Liver (tissue), 9 donors: Measurements from ENCODE around the gene SGIP1. TPM values are rescaled to one million over a fixed set of nuclear protein-coding genes. Genes with fewer than 3 reads are reported as not detected.

Source experiments
- DNase-seq: peaks from one replicate; pipeline ENCODE4 v3.0.0-alpha.2; 2017; ENCODE audit warnings: low spot score
- H3K27ac ChIP-seq, 2 donors: one replicate each; pipeline ENCODE4 v1.7.0; 2013; ENCODE audit warnings: inconsistent platforms in 2 of 2, low read length in 2 of 2, control low read depth in 1 of 2, low read depth in 1 of 2, mild to moderate bottlenecking in 1 of 2
- H3K27me3 ChIP-seq, 4 donors: one replicate each; pipeline versions ENCODE4 v1.6.1 to v1.7.0; 2013; ENCODE audit warnings: low read length in 3 of 4, inconsistent platforms in 1 of 4, mild to moderate bottlenecking in 1 of 4, moderate library complexity in 1 of 4; ENCODE audit not compliant: control insufficient read depth in 4 of 4, insufficient read depth in 4 of 4
- H3K36me3 ChIP-seq, 4 donors: one replicate each; pipeline versions ENCODE4 v1.6.1 to v1.7.0; 2013; ENCODE audit warnings: low read length in 3 of 4, mild to moderate bottlenecking in 3 of 4, low read depth in 1 of 4, moderate library complexity in 1 of 4; ENCODE audit not compliant: control insufficient read depth in 4 of 4, insufficient read depth in 3 of 4
- H3K4me1 ChIP-seq, 4 donors: one replicate each; pipeline versions ENCODE4 v1.6.1 to v1.7.0; 2013; ENCODE audit warnings: low read length in 3 of 4, mild to moderate bottlenecking in 3 of 4, moderate library complexity in 1 of 4; ENCODE audit not compliant: control insufficient read depth in 4 of 4, insufficient read depth in 4 of 4
- H3K4me3 ChIP-seq, 3 donors: one replicate each; pipeline versions ENCODE4 v1.6.1 to v1.7.0; 2013; ENCODE audit warnings: low read length in 3 of 3, control low read depth in 1 of 3, low read depth in 1 of 3, mild to moderate bottlenecking in 1 of 3
- H3K9ac ChIP-seq, 2 donors: one replicate each; pipeline ENCODE4 v1.7.0; 2013; ENCODE audit warnings: low read length in 2 of 2, mild to moderate bottlenecking in 2 of 2, moderate library complexity in 2 of 2, control low read depth in 1 of 2, low read depth in 1 of 2
- H3K9me3 ChIP-seq, 4 donors: one replicate each; pipeline versions ENCODE4 v1.6.1 to v1.7.0; 2013; ENCODE audit warnings: low read length in 3 of 4; ENCODE audit not compliant: control insufficient read depth in 4 of 4
- ATF3 ChIP-seq: IDR thresholded peaks from 2 replicates; pipeline ENCODE4 v1.6.1; 2016; ENCODE audit warnings: antibody characterized with exemption
- EGR1 ChIP-seq, 2 donors: IDR thresholded peaks; 2 replicates each; pipeline ENCODE4 v1.6.1; 2016 to 2018; ENCODE audit warnings: antibody characterized with exemption in 2 of 2, low read depth in 2 of 2
- FOXA1 ChIP-seq: IDR thresholded peaks from 2 replicates; pipeline ENCODE4 v1.6.1; 2016; ENCODE audit warnings: antibody characterized with exemption
- FOXA2 ChIP-seq: IDR thresholded peaks from 2 replicates; pipeline ENCODE4 v1.6.1; 2016; ENCODE audit warnings: antibody characterized with exemption
- GABPA ChIP-seq, 2 donors: IDR thresholded peaks in 1 of 2; conservative IDR thresholded peaks in 1 of 2; 2 replicates each; pipeline ENCODE4 v1.6.1; 2016; ENCODE audit warnings: antibody characterized with exemption in 2 of 2, mild to moderate bottlenecking in 1 of 2, moderate library complexity in 1 of 2
- HNF4A ChIP-seq, 2 donors: conservative IDR thresholded peaks; 2 replicates each; pipeline ENCODE4 v1.6.1; 2016; ENCODE audit warnings: antibody characterized with exemption in 2 of 2, mild to moderate bottlenecking in 2 of 2
- HNF4G ChIP-seq: IDR thresholded peaks from 2 replicates; pipeline ENCODE4 v1.6.1; 2016; ENCODE audit warnings: antibody characterized with exemption
- JUND ChIP-seq, 2 donors: IDR thresholded peaks; 2 replicates each; pipeline ENCODE4 v1.6.1; 2016; ENCODE audit warnings: antibody characterized with exemption in 2 of 2
- NR2F2 ChIP-seq: IDR thresholded peaks from 2 replicates; pipeline ENCODE4 v1.6.1; 2016; ENCODE audit warnings: antibody characterized with exemption
- RAD21 ChIP-seq, 2 donors: IDR thresholded peaks; 2 replicates each; pipeline ENCODE4 v1.6.1; 2016; ENCODE audit warnings: antibody characterized with exemption in 2 of 2, mild to moderate bottlenecking in 2 of 2
- REST ChIP-seq: IDR thresholded peaks from 2 replicates; pipeline ENCODE4 v1.6.1; 2016; ENCODE audit warnings: antibody characterized with exemption, mild to moderate bottlenecking
- RXRA ChIP-seq, 2 donors: IDR thresholded peaks; 2 replicates each; pipeline ENCODE4 v1.6.1; 2017 to 2018; ENCODE audit warnings: antibody characterized with exemption in 2 of 2, mild to moderate bottlenecking in 1 of 2
- SP1 ChIP-seq: IDR thresholded peaks from 2 replicates; pipeline ENCODE4 v1.6.1; 2018; ENCODE audit warnings: antibody characterized with exemption, mild to moderate bottlenecking
- TAF1 ChIP-seq: conservative IDR thresholded peaks from 2 replicates; pipeline ENCODE4 v1.6.1; 2016; ENCODE audit warnings: antibody characterized with exemption, mild to moderate bottlenecking
- YY1 ChIP-seq: IDR thresholded peaks from 2 replicates; pipeline ENCODE4 v1.6.1; 2016; ENCODE audit warnings: antibody characterized with exemption, mild to moderate bottlenecking
- polyA plus RNA-seq, 2 donors: library from polyadenylated mRNA; stranded (reverse) in 1 of 2; unstranded in 1 of 2; fragments of 200-250 nt in 1 of 2; fragments of >200 nt in 1 of 2; fragmentation: Nextera tagmentation in 1 of 2; extraction: Ambion mirVana in 1 of 2; gene quantifications; one replicate each; pipeline versions ENCODE4 v1.2.1 to v1.2.3, GENCODE V29; 2013 to 2015
- total RNA-seq, 2 donors: library from RNA; depleted of rRNA; stranded (reverse); fragments of >200 nt; gene quantifications; one replicate each; pipeline ENCODE4 v1.2.3, GENCODE V29; 2014
- TF ChIP-seq, protein P1 (sequence below): IDR thresholded peaks from 2 replicates; pipeline ENCODE4 v1.6.1; 2016; ENCODE audit warnings: antibody characterized with exemption
- TF ChIP-seq, protein P2 (sequence below): IDR thresholded peaks from 2 replicates; pipeline ENCODE4 v1.6.1; 2016; ENCODE audit warnings: antibody characterized with exemption
- TF ChIP-seq, protein P3 (sequence below): fragments of 150-350 bp; IDR thresholded peaks from 2 replicates; pipeline ENCODE4 v1.5.1; 2017; ENCODE audit warnings: improper control_type of control experiment, low read depth, low read length; ENCODE audit not compliant: missing input control
- donor health status: healthy.
- donor health status: healthy.
- donor health status: healthy.
- donor health status: healthy.
- donor health status: healthy.

The SGIP1 gene
- total and polyA plus RNA-seq, 4 donors: 0.09 to 2.5 (median 0.38) TPM

DNA sequence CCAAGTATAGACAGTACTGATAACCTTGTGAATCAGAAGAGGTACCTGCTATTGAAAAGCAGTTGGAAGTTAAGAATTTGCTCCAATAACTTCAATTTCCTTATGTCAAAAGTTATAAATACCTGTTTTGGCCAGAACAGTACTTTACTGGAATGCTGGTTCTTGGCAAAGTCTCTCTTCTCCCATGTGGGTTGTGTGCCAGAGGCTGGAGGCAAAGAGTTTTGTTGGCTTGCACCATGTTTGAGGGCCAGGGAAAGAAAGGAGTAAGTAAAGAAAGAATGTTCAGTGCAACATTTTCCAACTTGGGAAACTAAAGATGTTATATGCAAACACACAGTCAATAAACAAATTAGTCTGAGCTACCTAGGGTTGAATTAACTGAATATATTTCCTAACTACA is 151.3 kb downstream of the SGIP1 start:
- H3K27ac ChIP-seq: no peak overlapping the region
- H3K9me3 ChIP-seq: peaks cover 0 to 7% (median 1%) of the 10 kb centered on the region in 4 donors
- DNase-seq: no peak
- no peaks in the 10 kb centered on the region for H3K27me3 ChIP-seq
- no peak overlapping the region for H3K4me3 ChIP-seq
- TF ChIP-seq RAD21 (IDR thresholded peaks at IDR 0.05) (no peak), FOXA1 (no peak), EGR1 (IDR thresholded peaks at IDR 0.05; ENCODE audit: low read depth in 2 of 2) (no peak), FOXA2 (no peak), GABPA (IDR thresholded peaks at IDR 0.05 in 1 of 2, conservative IDR thresholded peaks at IDR 0.05 in 1 of 2) (no peak), JUND (IDR thresholded peaks at IDR 0.05) (no peak), RXRA (IDR thresholded peaks at IDR 0.05) (no peak), HNF4A (conservative IDR thresholded peaks at IDR 0.05) (no peak), YY1 (no peak), SP1 (no peak), NR2F2 (no peak), HNF4G (no peak), REST (no peak), TAF1 (no peak), ATF3 (no peak)
- TF ChIP-seq, protein P1, sequence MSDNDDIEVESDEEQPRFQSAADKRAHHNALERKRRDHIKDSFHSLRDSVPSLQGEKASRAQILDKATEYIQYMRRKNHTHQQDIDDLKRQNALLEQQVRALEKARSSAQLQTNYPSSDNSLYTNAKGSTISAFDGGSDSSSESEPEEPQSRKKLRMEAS: no peak
- TF ChIP-seq, protein P2, sequence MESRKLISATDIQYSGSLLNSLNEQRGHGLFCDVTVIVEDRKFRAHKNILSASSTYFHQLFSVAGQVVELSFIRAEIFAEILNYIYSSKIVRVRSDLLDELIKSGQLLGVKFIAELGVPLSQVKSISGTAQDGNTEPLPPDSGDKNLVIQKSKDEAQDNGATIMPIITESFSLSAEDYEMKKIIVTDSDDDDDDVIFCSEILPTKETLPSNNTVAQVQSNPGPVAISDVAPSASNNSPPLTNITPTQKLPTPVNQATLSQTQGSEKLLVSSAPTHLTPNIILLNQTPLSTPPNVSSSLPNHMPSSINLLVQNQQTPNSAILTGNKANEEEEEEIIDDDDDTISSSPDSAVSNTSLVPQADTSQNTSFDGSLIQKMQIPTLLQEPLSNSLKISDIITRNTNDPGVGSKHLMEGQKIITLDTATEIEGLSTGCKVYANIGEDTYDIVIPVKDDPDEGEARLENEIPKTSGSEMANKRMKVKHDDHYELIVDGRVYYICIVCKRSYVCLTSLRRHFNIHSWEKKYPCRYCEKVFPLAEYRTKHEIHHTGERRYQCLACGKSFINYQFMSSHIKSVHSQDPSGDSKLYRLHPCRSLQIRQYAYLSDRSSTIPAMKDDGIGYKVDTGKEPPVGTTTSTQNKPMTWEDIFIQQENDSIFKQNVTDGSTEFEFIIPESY: no peak
- TF ChIP-seq, protein P3, sequence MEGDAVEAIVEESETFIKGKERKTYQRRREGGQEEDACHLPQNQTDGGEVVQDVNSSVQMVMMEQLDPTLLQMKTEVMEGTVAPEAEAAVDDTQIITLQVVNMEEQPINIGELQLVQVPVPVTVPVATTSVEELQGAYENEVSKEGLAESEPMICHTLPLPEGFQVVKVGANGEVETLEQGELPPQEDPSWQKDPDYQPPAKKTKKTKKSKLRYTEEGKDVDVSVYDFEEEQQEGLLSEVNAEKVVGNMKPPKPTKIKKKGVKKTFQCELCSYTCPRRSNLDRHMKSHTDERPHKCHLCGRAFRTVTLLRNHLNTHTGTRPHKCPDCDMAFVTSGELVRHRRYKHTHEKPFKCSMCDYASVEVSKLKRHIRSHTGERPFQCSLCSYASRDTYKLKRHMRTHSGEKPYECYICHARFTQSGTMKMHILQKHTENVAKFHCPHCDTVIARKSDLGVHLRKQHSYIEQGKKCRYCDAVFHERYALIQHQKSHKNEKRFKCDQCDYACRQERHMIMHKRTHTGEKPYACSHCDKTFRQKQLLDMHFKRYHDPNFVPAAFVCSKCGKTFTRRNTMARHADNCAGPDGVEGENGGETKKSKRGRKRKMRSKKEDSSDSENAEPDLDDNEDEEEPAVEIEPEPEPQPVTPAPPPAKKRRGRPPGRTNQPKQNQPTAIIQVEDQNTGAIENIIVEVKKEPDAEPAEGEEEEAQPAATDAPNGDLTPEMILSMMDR: no peak
- no peaks in the 10 kb centered on the region for H3K4me1 ChIP-seq
- H3K36me3 ChIP-seq: no peaks in the 10 kb centered on the region
- H3K9ac ChIP-seq: no peak overlapping the region
